Neutrophil (primary cell): ENCODE data around the gene SASH1.

Source experiments
- H3K27ac ChIP-seq: fragments of 200-600 bp; sonication (generic); 2 replicates; pipeline ENCODE4 v1.5.1; 2016; ENCODE audit warnings: mild to moderate bottlenecking, moderate library complexity
- H3K27me3 ChIP-seq: fragments of 200-600 bp; sonication (generic); 2 replicates; pipeline ENCODE4 v1.6.0; 2016; ENCODE audit warnings: mild to moderate bottlenecking
- H3K36me3 ChIP-seq: fragments of 200-600 bp; sonication (generic); 2 replicates; pipeline ENCODE4 v1.5.1; 2017
- H3K4me1 ChIP-seq, 2 experiments: fragments of 200-600 bp in 1 of 2; sonication (generic) in 1 of 2; 1 replicate in 1 of 2; 2 replicates in 1 of 2; pipeline versions ENCODE4 v1.5.1 to v1.6.1; 2013 to 2016; ENCODE audit warnings: low read depth in 1 of 2, low read length in 1 of 2, mild to moderate bottlenecking in 1 of 2, moderate library complexity in 1 of 2; ENCODE audit not compliant: control insufficient read depth in 1 of 2, insufficient read depth in 1 of 2
- H3K4me3 ChIP-seq, 2 experiments: fragments of 200-600 bp in 1 of 2; sonication (generic) in 1 of 2; 1 replicate in 1 of 2; 2 replicates in 1 of 2; pipeline ENCODE4 v1.5.1; 2013 to 2016; ENCODE audit warnings: low read depth in 1 of 2, low read length in 1 of 2, mild to moderate bottlenecking in 1 of 2, moderate library complexity in 1 of 2
- H3K9me3 ChIP-seq: fragments of 200-600 bp; sonication (generic); 2 replicates; pipeline ENCODE4 v1.5.1; 2016
- CTCF ChIP-seq: fragments of 200-600 bp; sonication (generic); IDR thresholded peaks from 2 replicates; pipeline ENCODE4 v1.5.1; 2016; ENCODE audit warnings: antibody characterized with exemption

SASH1 gene

GRCh38 chr6:148423133-148423532, 80.5 kb downstream of the SASH1 start:
- Histone ChIP-seq H3K4me3 (no peak overlapping the region), H3K36me3 (no peaks in the 10 kb centered on the region), H3K27ac (no peak overlapping the region), H3K27me3 (no peaks in the 10 kb centered on the region), H3K4me1 (no peaks in the 10 kb centered on the region), H3K9me3 (no peaks in the 10 kb centered on the region)
- no peak for TF ChIP-seq CTCF

GRCh38 chr6:148423601-148424270, 81.1 kb downstream of the SASH1 start:
- Histone ChIP-seq H3K36me3 (no peaks in the 10 kb centered on the region), H3K9me3 (no peaks in the 10 kb centered on the region), H3K27ac (no peak overlapping the region), H3K4me1 (no peaks in the 10 kb centered on the region), H3K4me3 (no peak overlapping the region), H3K27me3 (no peaks in the 10 kb centered on the region)
- TF ChIP-seq CTCF, result no peak

- Histone ChIP-seq H3K27ac (no peak overlapping the region), H3K4me1 (no peaks in the 10 kb centered on the region), H3K9me3 (no peaks in the 10 kb centered on the region), H3K36me3 (no peaks in the 10 kb centered on the region), H3K4me3 (no peak overlapping the region), H3K27me3 (no peaks in the 10 kb centered on the region)
- no peak for TF ChIP-seq CTCF
Observed at GRCh38 chr6:148425443-148425842, 82.8 kb downstream of the SASH1 start.

- Histone ChIP-seq H3K9me3 (no peaks in the 10 kb centered on the region), H3K27me3 (no peaks in the 10 kb centered on the region), H3K27ac (no peak overlapping the region), H3K36me3 (no peaks in the 10 kb centered on the region), H3K4me1 (no peaks in the 10 kb centered on the region), H3K4me3 (no peak overlapping the region)
- TF ChIP-seq CTCF, result no peak
Observed at GRCh38 chr6:148426317-148426977, 83.8 kb downstream of the SASH1 start.

GRCh38 chr6:148427333-148427732, 84.7 kb downstream of the SASH1 start:
- no peak for TF ChIP-seq CTCF
- no peaks in the 10 kb centered on the region for H3K27me3 ChIP-seq
- no peaks in the 10 kb centered on the region for H3K4me1 ChIP-seq
- H3K4me3 ChIP-seq, result no peak overlapping the region
- no peaks in the 10 kb centered on the region for H3K36me3 ChIP-seq
- H3K9me3 ChIP-seq, result no peaks in the 10 kb centered on the region
- H3K27ac ChIP-seq, result no peak overlapping the region
